Activated T-cell treated with anti-CD3 and anti-CD28 coated beads, Interleukin-2, amount 50 U/mL, for 4 hours (primary cell): Measurements from ENCODE around the gene PHACTR1. TPM values are rescaled to one million over a fixed set of nuclear protein-coding genes. Genes with fewer than 3 reads are reported as not detected.

Source experiments
- ATAC-seq, 2 donors: fragments of 200-7000 bp; cut with Tn5 transposase; one replicate each; pipeline ENCODE4 v1.10.0; 2021
- DNase-seq: peaks from one replicate; pipeline ENCODE4 v3.0.0-alpha.2; 2020
- H3K27me3 Mint-ChIP-seq: one replicate; pipeline ENCODE4 v1.8.0; 2021; ENCODE audit warnings: low read depth, mixed read lengths
- H3K36me3 Mint-ChIP-seq: one replicate; pipeline ENCODE4 v1.8.0; 2022; ENCODE audit warnings: mixed read lengths; ENCODE audit not compliant: insufficient read depth
- H3K4me1 Mint-ChIP-seq: one replicate; pipeline ENCODE4 v1.8.0; 2021; ENCODE audit warnings: low read depth, mixed read lengths
- H3K4me3 Mint-ChIP-seq: one replicate; pipeline ENCODE4 v1.8.0; 2021; ENCODE audit warnings: mild to moderate bottlenecking, moderate library complexity, mixed read lengths
- H3K9me3 Mint-ChIP-seq: one replicate; pipeline ENCODE4 v1.8.0; 2021; ENCODE audit warnings: mixed read lengths
- total RNA-seq, 3 donors: library from RNA; stranded (reverse); gene quantifications; one replicate each; pipeline ENCODE4 v1.2.1, GENCODE V29; 2021

Gene PHACTR1
- total RNA-seq, 3 donors from 2014 or later = 0.26 to 1.1 (median 0.30) TPM

GRCh38 chr6:13249817-13250216 lies 533.2 kb downstream of the PHACTR1 start:
- H3K4me3 Mint-ChIP-seq = no peak overlapping the region
- H3K9me3 Mint-ChIP-seq = no peaks in the 10 kb centered on the region
- DNase-seq = no peak
- peaks cover 13% of the 10 kb centered on the region for H3K27me3 Mint-ChIP-seq
- H3K4me1 Mint-ChIP-seq = no peaks in the 10 kb centered on the region
- H3K36me3 Mint-ChIP-seq = no peaks in the 10 kb centered on the region
- ATAC-seq = no peak

GRCh38 chr6:13250703-13251102 lies 534.1 kb downstream of the PHACTR1 start:
- peaks cover 3% of the 10 kb centered on the region for H3K9me3 Mint-ChIP-seq
- DNase-seq (no peak), ATAC-seq (no peak)
- no peaks in the 10 kb centered on the region for H3K36me3 Mint-ChIP-seq
- peaks cover 12% of the 10 kb centered on the region for H3K27me3 Mint-ChIP-seq
- no peaks in the 10 kb centered on the region for H3K4me1 Mint-ChIP-seq
- no peak overlapping the region for H3K4me3 Mint-ChIP-seq

GRCh38 chr6:13251242-13251641 lies 534.7 kb downstream of the PHACTR1 start:
- H3K4me3 Mint-ChIP-seq = no peak overlapping the region
- no peaks in the 10 kb centered on the region for H3K4me1 Mint-ChIP-seq
- no peak for DNase-seq
- no peak for ATAC-seq
- H3K9me3 Mint-ChIP-seq = peaks cover 3% of the 10 kb centered on the region
- H3K36me3 Mint-ChIP-seq = no peaks in the 10 kb centered on the region
- H3K27me3 Mint-ChIP-seq = peaks cover 10% of the 10 kb centered on the region

- ATAC-seq = no peak
- peaks cover 6% of the 10 kb centered on the region for H3K27me3 Mint-ChIP-seq
Observed at GRCh38 chr6:13252790-13253189, 536.2 kb downstream of the PHACTR1 start.

GRCh38 chr6:13253272-13253671 lies 536.7 kb downstream of the PHACTR1 start:
- H3K36me3 Mint-ChIP-seq = no peaks in the 10 kb centered on the region
- no peak overlapping the region for H3K4me3 Mint-ChIP-seq
- H3K27me3 Mint-ChIP-seq = peaks cover 3% of the 10 kb centered on the region
- H3K4me1 Mint-ChIP-seq = peaks cover 2% of the 10 kb centered on the region
- ATAC-seq = no peak
- DNase-seq = no peak
- peaks cover 9% of the 10 kb centered on the region for H3K9me3 Mint-ChIP-seq

More at GRCh38 chr6:13252790-13253189, 536.2 kb downstream of the PHACTR1 start:
- no peaks in the 10 kb centered on the region for H3K36me3 Mint-ChIP-seq
- H3K9me3 Mint-ChIP-seq = peaks cover 9% of the 10 kb centered on the region
- no peak overlapping the region for H3K4me3 Mint-ChIP-seq
- DNase-seq = no peak
- peaks cover 2% of the 10 kb centered on the region for H3K4me1 Mint-ChIP-seq

GRCh38 chr6:13256266-13257001 lies 539.9 kb downstream of the PHACTR1 start:
- H3K27me3 Mint-ChIP-seq = no peaks in the 10 kb centered on the region
- peaks cover 9% of the 10 kb centered on the region for H3K9me3 Mint-ChIP-seq
- no peak overlapping the region for H3K4me3 Mint-ChIP-seq

GRCh38 chr6:13259393-13259792 lies 542.8 kb downstream of the PHACTR1 start:
- no peak for DNase-seq
- no peaks in the 10 kb centered on the region for H3K27me3 Mint-ChIP-seq
- no peak overlapping the region for H3K4me3 Mint-ChIP-seq
- no peaks in the 10 kb centered on the region for H3K36me3 Mint-ChIP-seq
- peaks cover 16% of the 10 kb centered on the region for H3K4me1 Mint-ChIP-seq
- no peak for ATAC-seq
- H3K9me3 Mint-ChIP-seq = peaks cover 9% of the 10 kb centered on the region

More at GRCh38 chr6:13256266-13257001, 539.9 kb downstream of the PHACTR1 start:
- Mint-ChIP-seq H3K36me3 (no peaks in the 10 kb centered on the region), H3K4me1 (peaks cover 9% of the 10 kb centered on the region)
- no peak for ATAC-seq
- no peak for DNase-seq

GRCh38 chr6:13260101-13260598 lies 543.6 kb downstream of the PHACTR1 start:
- Mint-ChIP-seq H3K27me3 (no peaks in the 10 kb centered on the region), H3K9me3 (peaks cover 9% of the 10 kb centered on the region), H3K4me1 (peaks cover 16% of the 10 kb centered on the region), H3K4me3 (no peak overlapping the region), H3K36me3 (no peaks in the 10 kb centered on the region)
- DNase-seq = no peak
- no peak for ATAC-seq

GRCh38 chr6:13260831-13261230 lies 544.3 kb downstream of the PHACTR1 start:
- Mint-ChIP-seq H3K4me3 (no peak overlapping the region), H3K36me3 (no peaks in the 10 kb centered on the region), H3K9me3 (peaks cover 6% of the 10 kb centered on the region), H3K27me3 (no peaks in the 10 kb centered on the region), H3K4me1 (peaks cover 16% of the 10 kb centered on the region)
- no peak for ATAC-seq
- no peak for DNase-seq

GRCh38 chr6:13261464-13261994 lies 545.0 kb downstream of the PHACTR1 start:
- Mint-ChIP-seq H3K36me3 (peaks cover 5% of the 10 kb centered on the region), H3K9me3 (peaks cover 4% of the 10 kb centered on the region), H3K4me1 (peaks cover 16% of the 10 kb centered on the region), H3K4me3 (no peak overlapping the region), H3K27me3 (no peaks in the 10 kb centered on the region)
- ATAC-seq (no peak), DNase-seq (no peak)

- Mint-ChIP-seq H3K4me3 (no peak overlapping the region), H3K27me3 (no peaks in the 10 kb centered on the region), H3K36me3 (peaks cover 5% of the 10 kb centered on the region), H3K4me1 (peaks cover 18% of the 10 kb centered on the region), H3K9me3 (peaks cover 3% of the 10 kb centered on the region)
- DNase-seq (no peak), ATAC-seq (no peak)
Observed at GRCh38 chr6:13262302-13263230, 546.0 kb downstream of the PHACTR1 start.

GRCh38 chr6:13263669-13264068 lies 547.1 kb downstream of the PHACTR1 start:
- ATAC-seq (no peak), DNase-seq (no peak)
- peaks cover 5% of the 10 kb centered on the region for H3K36me3 Mint-ChIP-seq
- H3K27me3 Mint-ChIP-seq = no peaks in the 10 kb centered on the region
- H3K4me3 Mint-ChIP-seq = no peak overlapping the region
- peaks cover 18% of the 10 kb centered on the region for H3K4me1 Mint-ChIP-seq
- H3K9me3 Mint-ChIP-seq = peaks cover 3% of the 10 kb centered on the region

- Mint-ChIP-seq H3K4me1 (peaks cover 6% of the 10 kb centered on the region), H3K36me3 (peaks cover 5% of the 10 kb centered on the region), H3K27me3 (no peaks in the 10 kb centered on the region), H3K9me3 (peaks cover 3% of the 10 kb centered on the region), H3K4me3 (no peak overlapping the region)
- ATAC-seq (peak; percentile 27 to 50), DNase-seq (no peak)
Observed at GRCh38 chr6:13267142-13267651, 550.6 kb downstream of the PHACTR1 start.

GRCh38 chr6:13268913-13269518 lies 552.4 kb downstream of the PHACTR1 start:
- H3K9me3 Mint-ChIP-seq = peaks cover 3% of the 10 kb centered on the region
- H3K36me3 Mint-ChIP-seq = peaks cover 5% of the 10 kb centered on the region
- ATAC-seq (no peak), DNase-seq (no peak)
- peaks cover 21% of the 10 kb centered on the region for H3K4me1 Mint-ChIP-seq
- H3K27me3 Mint-ChIP-seq = no peaks in the 10 kb centered on the region
- H3K4me3 Mint-ChIP-seq = no peak overlapping the region
